ENCODE measurements around the gene TCERG1L.
"Not testable (repeated sequence)": the region's sequence is repeated elsewhere in the genome, so short reads cannot be mapped to it uniquely, and the experiment has no call there.

TCERG1L gene

DNA sequence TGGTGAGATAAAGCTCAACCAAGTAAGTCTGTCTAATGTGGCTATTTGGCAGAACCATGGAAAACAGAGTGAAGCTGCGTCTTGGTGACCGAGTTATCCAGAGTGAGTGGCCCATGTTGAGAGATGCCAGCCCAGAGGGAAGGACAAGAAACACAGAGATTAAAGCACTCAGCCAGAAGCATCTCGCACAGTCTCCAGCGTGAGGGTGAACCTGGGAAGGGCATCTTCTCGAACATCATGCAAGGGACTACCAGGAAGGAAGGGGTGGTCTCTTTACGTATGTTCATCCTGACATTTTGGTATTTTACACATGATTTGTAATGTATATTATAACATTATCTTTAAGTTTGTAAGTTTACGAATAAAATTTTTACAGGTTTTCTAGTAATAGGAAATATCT lies 146.4 kb downstream of the TCERG1L start:
- no peak for DNase-seq (ENCODE audit: low read depth)

DNA sequence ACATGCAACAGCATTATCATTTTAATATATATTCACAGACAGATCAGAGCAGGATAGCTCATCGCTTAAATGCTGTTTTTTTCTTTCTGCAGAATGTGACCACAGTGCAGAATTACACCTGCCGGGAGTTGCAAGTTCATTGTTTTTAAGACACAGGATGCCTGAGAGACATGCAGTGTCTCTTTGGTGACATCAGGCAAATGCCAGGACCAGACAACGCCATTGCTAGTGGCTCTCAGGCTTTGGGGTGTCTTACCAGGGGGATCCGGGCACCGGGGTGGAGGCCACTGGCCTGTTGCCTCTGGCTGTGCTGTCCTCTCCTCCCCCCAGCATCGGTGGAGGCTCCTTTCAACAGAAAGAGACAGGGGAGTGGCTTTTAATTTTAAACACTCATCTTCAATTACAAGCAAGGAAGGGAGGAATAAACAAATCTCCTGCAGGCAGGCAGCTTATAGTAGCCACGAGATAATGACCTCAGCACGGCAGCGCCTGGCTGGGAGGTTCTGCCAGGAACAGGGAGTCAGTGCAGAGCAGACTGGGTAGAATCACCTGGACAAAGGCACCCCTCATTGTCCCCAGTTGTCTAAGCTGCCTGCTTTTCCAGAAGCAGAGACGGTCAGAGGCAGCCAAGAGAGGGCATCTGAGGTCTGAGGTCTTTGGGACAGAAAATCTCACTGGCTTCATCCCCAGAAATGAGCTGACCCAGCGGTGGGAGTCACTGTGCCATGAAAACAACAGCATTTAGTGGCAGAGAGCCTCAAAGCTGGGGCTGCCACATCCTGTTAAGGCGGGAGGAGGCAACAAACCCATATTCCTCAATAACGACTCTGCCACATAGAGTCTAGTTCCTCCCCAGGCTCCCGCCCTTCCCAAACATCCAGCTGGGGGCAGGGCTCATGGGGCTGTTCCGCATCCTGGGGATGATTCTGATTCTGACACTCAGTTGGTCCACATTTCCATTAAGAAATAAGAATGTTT lies 148.4 kb downstream of the TCERG1L start:
- no peak for DNase-seq (ENCODE audit: low read depth)

GRCh38 chr10:131162211-131162610 lies 149.3 kb downstream of the TCERG1L start:
- no peak for DNase-seq (ENCODE audit: low read depth)

- no peak for DNase-seq (ENCODE audit: low read depth)
These were observed 150.4 kb downstream of the TCERG1L start for GRCh38 chr10:131161087-131161486.

- no peak for DNase-seq (ENCODE audit: low read depth)
These were observed 151.2 kb downstream of the TCERG1L start for GRCh38 chr10:131160219-131160875.

DNA sequence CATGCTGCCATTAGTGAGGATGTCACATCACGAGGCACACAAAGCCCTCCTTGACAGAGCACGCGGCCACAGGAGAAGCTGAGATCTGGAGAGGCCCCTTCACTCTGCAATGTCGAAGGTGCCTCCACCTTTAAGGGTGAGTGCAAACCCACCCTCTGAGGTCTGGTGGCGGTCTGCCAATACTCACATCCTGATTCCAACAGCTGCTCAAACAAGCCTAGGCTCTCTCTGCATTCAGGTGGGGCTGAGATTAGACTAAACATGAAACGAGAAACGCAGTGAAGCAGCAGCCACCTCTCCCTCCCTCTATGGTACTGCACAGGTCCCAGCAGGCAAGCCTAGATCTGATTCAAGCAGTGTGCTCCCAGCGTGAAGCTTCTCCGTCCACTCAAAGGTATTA lies 151.8 kb downstream of the TCERG1L start:
- DNase-seq (ENCODE audit: low read depth), result no peak

DNA sequence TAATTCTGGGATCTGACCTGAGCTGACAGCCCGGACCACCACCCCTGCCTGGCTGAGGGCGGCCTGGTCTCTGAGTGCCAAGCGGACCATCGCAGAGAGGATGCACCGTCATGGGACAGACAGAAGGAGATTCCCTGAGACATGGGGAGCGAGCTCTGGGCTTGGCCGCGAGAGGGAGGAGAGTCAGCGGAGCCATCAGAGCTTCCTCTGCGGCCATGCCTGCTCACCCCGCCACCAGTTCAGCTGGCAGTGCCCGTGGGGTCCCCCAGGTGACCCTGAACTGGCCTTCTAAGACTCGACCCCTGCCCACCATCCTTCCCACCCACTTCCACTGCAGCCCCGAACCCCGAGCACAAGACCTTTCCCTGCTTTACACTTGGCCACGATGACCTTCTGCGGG lies 152.8 kb downstream of the TCERG1L start:
- no peak for DNase-seq (ENCODE audit: low read depth)

DNA sequence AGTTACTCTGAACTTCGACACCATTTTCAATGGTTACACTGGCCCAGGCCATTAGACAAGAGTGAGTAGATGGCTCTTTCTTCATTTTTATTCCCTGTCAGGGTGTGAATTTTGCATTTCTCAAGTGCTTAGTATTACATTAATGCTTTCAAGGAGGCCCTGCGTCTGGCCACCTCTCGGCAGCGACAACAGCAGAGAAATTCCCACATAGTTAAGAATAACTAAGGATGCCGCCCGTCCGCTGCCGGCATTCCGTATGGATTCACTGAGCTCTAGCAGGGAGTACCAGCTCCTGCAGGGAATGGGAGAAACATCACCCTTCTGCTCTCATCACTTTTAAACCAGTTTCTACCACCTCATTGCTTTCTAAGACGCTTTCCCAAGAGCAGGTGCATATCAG lies 153.6 kb downstream of the TCERG1L start:
- DNase-seq (ENCODE audit: low read depth), result no peak

DNA sequence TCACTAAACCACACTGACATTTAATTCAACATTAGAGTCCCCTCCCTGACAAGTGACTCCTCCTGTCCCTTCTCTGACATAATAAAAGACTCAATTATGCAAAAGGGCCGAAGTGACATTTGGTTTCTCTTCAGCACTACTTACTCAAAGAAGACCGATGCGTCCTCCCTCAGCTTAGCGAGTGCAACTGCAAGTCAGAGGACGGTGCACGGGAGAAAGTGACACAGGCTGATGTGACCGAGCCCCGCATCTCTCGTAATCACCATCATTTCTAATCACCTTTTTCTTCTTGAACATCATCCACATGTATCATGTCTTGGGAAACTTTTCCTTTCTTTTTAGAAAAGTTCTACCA lies 155.7 kb downstream of the TCERG1L start:
- DNase-seq (ENCODE audit: low read depth), result no peak

- DNase-seq (ENCODE audit: low read depth), result no peak
These were observed 156.2 kb downstream of the TCERG1L start for GRCh38 chr10:131155218-131155875.

DNA sequence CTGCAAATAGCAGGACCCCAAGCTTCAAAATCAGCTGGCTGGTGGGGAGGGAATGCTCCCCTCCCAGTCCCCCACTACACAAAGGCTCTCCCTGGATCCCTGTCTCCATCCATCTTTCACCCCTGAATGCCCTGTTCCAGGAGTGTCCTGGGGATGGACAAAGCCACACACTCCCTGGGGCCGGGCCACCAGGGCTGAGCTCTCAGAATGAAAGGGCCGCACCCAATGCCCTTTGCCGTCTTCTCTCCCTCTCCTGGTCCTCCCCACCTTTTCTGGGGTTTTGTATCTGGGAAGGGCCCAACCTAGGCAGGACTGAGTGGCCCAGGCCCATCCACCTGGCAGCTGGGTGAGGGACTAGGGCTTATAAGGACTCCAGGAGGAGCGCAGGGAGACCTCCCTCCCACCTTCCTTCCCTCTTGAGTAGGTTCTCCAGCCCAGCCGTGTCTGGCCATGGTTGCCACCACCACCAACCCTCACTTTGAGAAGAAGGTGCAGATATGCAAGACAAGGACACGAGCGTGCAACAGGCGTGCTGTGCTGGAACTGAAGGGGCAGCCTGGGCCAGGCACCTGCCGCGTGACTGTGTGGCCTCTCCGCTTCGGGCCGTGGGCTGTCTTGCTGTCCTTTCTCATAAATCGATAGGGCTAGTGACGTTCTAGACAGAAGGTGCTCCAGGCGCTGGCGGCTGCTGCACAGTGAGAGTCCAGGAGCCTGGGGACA lies 157.1 kb downstream of the TCERG1L start:
- no peak for DNase-seq (ENCODE audit: low read depth)

DNA sequence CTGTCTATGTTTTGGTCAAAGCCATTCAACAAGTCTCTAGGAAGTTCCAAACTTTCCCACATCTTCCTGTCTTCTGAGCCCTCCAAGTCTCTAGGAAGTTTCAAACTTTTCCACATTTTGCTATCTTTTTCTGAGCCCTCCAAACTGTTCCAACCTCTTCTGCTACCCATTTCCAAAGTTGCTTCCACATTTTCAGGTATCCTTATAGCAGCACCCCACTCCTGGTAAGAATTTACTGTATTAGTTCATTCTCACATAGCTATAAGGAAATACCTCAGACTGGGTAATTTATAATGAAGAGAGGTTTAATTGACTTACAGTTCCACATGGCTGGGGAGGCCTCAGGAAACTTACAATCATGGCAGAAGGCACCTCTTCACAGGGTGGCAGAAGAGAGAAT lies 159.1 kb downstream of the TCERG1L start:
- DNase-seq (ENCODE audit: low read depth), result not testable (repeated sequence)

GRCh38 chr10:131150126-131150525 lies 161.4 kb downstream of the TCERG1L start:
- DNase-seq (ENCODE audit: low read depth), result no peak

DNA sequence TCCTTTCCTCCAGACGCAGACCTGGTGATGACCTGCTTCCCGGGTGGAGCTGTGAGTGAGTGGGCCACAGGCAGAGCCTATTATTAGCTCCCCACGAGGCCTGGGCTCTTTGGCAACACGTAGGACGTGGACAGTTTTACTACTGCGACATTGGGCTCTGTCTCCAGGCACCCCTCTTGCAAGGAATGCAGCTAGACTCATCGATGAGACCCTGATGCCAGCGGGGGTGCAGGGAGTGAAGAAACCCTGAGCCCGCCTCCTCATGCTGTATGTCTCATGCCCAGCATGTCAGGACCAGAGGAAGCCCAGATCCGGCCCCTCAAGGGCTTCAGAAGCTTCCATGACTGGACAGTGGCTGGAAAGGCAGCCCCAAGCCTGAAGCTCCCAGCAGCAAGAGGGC lies 161.9 kb downstream of the TCERG1L start:
- DNase-seq (ENCODE audit: low read depth), result no peak

DNA sequence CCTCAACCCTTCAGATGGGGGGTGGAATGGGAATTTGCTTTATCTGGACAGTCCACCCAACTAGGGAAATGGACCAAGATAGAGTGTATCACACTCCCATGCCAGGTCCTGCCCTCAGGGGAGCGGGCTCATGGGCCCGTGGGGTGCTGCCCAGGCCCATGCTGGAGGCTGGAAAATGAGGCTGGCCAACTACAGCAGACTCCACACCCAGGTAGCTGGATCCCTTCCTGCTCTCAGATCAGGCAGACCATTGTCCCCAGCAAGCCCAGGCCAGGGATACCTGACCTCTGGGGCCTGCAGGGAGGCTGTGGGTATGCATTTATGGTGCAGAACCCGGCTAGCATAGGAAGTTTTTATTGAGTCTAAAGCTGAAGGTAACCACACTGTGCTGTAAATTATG lies 162.4 kb downstream of the TCERG1L start:
- DNase-seq (ENCODE audit: low read depth), result no peak

DNA sequence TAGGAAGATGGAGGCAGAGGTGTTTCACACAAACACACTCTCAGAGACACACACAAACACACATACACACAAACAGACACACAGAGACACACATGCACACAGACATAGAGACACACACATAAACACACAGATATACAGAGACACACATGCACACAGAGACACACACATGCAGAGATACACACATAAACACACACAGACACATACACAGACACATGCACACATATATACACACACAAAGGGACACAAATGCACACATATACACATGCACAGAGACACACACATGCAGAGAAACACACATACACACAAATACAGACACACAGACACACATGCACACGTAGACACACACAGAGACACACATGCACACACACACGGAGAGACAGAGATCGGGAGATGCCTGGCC lies 163.3 kb downstream of the TCERG1L start:
- no peak for DNase-seq (ENCODE audit: low read depth)

DNA sequence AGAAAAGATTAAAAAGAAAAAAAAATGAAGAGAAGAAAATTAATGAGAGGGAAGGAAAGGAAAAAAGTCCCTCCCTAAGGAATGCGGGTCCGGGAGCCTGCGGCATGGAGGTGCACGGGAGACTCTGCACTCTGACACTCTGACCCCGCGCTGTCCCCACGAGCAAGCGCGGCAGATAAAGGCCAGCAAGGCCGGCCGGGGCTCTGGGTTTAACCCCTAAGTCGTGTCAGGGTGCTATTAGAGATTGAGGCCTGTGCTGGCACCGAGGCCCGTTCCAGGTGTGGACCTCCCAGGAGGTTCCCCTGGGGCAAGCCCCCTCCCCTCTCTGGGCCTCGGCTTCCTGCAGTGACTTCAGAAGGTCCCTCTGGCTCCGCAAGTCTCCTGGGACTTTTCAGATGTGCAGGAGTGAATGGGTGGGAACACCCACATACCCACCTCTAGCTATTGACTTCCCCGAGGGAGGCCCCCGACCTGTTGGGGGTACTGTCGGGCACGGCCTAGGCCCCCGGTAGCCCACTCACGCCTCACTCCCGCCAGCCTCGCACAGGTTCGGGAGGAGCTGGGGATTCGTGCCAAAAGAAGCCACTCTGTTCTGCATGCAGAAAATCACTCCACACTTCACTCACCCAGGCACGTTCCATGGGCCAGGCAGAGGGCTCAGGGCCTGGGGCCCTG lies 164.1 kb downstream of the TCERG1L start:
- no peak for DNase-seq (ENCODE audit: low read depth)

DNA sequence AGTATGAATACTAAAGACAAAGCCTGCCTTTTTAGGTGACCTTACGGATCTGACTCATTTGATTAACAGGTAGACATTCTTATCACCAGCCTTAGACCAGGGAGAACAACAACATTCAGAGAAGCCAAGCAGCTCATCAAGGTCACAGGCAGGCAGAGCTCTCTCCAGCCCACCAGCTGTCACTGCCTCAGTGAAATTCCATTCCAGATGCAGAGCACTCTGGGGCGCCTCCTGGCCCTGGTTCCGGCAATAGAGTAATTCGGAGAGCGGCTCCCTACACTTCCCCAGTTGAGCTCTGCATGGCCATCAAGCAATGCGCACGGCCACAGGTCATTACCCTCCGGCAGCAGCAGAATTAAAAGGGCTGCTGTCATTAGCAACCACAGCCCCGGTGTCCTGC lies 164.7 kb downstream of the TCERG1L start:
- no peak for DNase-seq (ENCODE audit: low read depth)

GRCh38 chr10:131145756-131146155 lies 165.8 kb downstream of the TCERG1L start:
- DNase-seq (ENCODE audit: low read depth), result no peak

- DNase-seq (ENCODE audit: low read depth), result no peak
These were observed 166.7 kb downstream of the TCERG1L start for GRCh38 chr10:131144711-131145375.

GRCh38 chr10:131144196-131144595 lies 167.3 kb downstream of the TCERG1L start:
- DNase-seq (ENCODE audit: low read depth), result no peak

Data from ELR (cell line).